GM13977 (cell line): ENCODE data around the gene POLG.

Experiments used
- DNase-seq: peaks from one replicate; pipeline ENCODE4 v3.0.0; 2012; ENCODE audit warnings: low spot score
- in situ Hi-C: fragments of 300-500 bp; cut with MboI; formaldehyde crosslinking; loops from one replicate; pipeline ENCODE4 v1.12.0; 2022; ENCODE audit warnings: low sequenced_read_pairs, low pct_unique_long_range_greater_than_20kb, mixed read lengths, inconsistent platforms; ENCODE audit not compliant: unreplicated experiment
- TF ChIP-seq, protein P1 (sequence below): IDR thresholded peaks from 2 replicates; pipeline ENCODE4 v1.5.1; 2012; ENCODE audit warnings: mild to moderate bottlenecking, control low read depth; ENCODE audit not compliant: insufficient read depth; ENCODE audit errors: extremely low read depth, missing control alignments

The POLG gene

GRCh38 chr15:89374086-89374981 is 39.7 kb upstream of the POLG start:
- TF ChIP-seq, protein P1, sequence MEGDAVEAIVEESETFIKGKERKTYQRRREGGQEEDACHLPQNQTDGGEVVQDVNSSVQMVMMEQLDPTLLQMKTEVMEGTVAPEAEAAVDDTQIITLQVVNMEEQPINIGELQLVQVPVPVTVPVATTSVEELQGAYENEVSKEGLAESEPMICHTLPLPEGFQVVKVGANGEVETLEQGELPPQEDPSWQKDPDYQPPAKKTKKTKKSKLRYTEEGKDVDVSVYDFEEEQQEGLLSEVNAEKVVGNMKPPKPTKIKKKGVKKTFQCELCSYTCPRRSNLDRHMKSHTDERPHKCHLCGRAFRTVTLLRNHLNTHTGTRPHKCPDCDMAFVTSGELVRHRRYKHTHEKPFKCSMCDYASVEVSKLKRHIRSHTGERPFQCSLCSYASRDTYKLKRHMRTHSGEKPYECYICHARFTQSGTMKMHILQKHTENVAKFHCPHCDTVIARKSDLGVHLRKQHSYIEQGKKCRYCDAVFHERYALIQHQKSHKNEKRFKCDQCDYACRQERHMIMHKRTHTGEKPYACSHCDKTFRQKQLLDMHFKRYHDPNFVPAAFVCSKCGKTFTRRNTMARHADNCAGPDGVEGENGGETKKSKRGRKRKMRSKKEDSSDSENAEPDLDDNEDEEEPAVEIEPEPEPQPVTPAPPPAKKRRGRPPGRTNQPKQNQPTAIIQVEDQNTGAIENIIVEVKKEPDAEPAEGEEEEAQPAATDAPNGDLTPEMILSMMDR: no peak
- DNase-seq: no peak
- in situ Hi-C loops: no loop called here

- TF ChIP-seq, protein P1: no peak
- no peak for DNase-seq
- in situ Hi-C loops: no loop called here
Measured at GRCh38 chr15:89372069-89372935, 37.7 kb upstream of the POLG start.

DNA sequence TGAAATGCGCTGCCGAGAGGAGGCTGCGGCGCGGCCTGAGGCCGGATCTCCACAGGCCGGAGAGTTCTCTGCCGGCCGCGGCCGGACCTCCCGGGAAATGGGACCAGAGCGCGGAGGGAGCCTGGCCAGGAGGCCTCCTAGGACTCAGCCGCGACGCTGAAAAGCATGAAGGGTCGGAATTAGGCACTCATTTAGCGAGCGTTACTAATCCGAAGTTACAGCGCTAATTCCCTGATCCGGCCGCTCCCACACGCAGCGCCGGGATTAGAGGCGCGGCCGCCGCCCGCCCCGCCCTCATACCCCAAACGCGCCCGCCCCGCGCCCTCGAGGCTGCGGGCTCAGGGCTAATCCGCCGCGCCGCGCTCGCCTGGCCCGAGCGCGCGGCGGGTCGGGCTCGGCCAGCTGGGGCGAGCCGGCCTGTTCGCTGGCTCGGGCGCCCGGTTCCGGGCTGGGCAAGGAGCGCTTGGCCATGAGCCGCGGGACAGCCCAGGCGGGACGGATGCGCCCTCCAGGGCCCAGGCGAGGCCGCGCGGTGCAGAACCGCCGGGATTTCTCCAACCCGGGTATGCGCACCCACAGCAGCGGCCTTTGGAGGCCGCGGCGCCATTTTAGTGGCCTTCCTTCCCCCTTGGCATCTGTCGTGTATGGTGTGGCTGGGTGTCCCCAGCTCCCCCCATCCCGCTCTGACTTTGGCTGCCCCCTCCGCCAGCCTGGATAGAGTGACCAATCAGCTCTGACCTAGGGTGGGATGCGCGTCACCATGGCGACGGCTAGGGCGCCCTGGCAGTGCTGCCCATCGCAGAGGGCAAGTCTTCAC is 36.8 kb upstream of the POLG start:
- in situ Hi-C loops: no loop called here
- TF ChIP-seq, protein P1: no peak
- peak; percentile 39 for DNase-seq

GRCh38 chr15:89370978-89371227 is 36.3 kb upstream of the POLG start:
- TF ChIP-seq, protein P1: no peak
- in situ Hi-C loops: no loop called here
- DNase-seq: no peak

- in situ Hi-C loops: no loop called here
- TF ChIP-seq, protein P1: no peak
- DNase-seq: no peak
Measured at GRCh38 chr15:89370120-89370977, 35.7 kb upstream of the POLG start.
